HK-2 (cell line): ENCODE data around the gene RAB43.
"Not testable (repeated sequence)": the region's sequence is repeated elsewhere in the genome, so short reads cannot be mapped to it uniquely, and the experiment has no call there.

ENCODE experiments used
- DNase-seq: peaks from one replicate; pipeline ENCODE4 v3.0.0-alpha.2; 2018; ENCODE audit not compliant: unreplicated experiment

RAB43 gene

GRCh38 chr3:129121792-129122411, at the start of gene RAB43:
Gene RAB43, minus strand, starts transcription at chr3:129121804. Its CDS starts 315 bp downstream, at chr3:129121489.
- peak; percentile 84 for DNase-seq

GRCh38 chr3:129166579-129167332, 45.2 kb upstream of the RAB43 start:
- no peak for DNase-seq

- not testable (repeated sequence) for DNase-seq
These were observed 44.0 kb upstream of the RAB43 start for GRCh38 chr3:129165594-129165993.

- no peak for DNase-seq
These were observed 42.9 kb upstream of the RAB43 start for GRCh38 chr3:129164500-129164899.

GRCh38 chr3:129162729-129163579, 41.4 kb upstream of the RAB43 start:
- DNase-seq, result no peak

- DNase-seq, result no peak
These were observed 40.3 kb upstream of the RAB43 start for GRCh38 chr3:129161860-129162271.

- DNase-seq, result peak; percentile 92
These were observed 39.6 kb upstream of the RAB43 start, which contains the start of gene ISY1 for GRCh38 chr3:129160891-129161859. Gene ISY1, minus strand, starts transcription at chr3:129161063. Its CDS starts 88 bp downstream, at chr3:129160975.

- no peak for DNase-seq
These were observed 23.2 kb upstream of the RAB43 start for GRCh38 chr3:129144786-129145185.

GRCh38 chr3:129141011-129141410, 19.4 kb upstream of the RAB43 start:
- not testable (repeated sequence) for DNase-seq

GRCh38 chr3:129139911-129140310, 18.3 kb upstream of the RAB43 start:
- DNase-seq, result no peak

- DNase-seq, result not testable (repeated sequence)
These were observed 14.7 kb upstream of the RAB43 start for GRCh38 chr3:129136275-129136674.

GRCh38 chr3:129132097-129132866, 10.7 kb upstream of the RAB43 start:
- DNase-seq, result no peak

GRCh38 chr3:129131465-129132088, 10.0 kb upstream of the RAB43 start:
- DNase-seq, result no peak

- no peak for DNase-seq
These were observed 8.7 kb upstream of the RAB43 start for GRCh38 chr3:129130291-129130813.

- no peak for DNase-seq
These were observed 7.0 kb upstream of the RAB43 start for GRCh38 chr3:129128357-129129155.

GRCh38 chr3:129126726-129127280, 5.2 kb upstream of the RAB43 start:
- DNase-seq, result no peak

GRCh38 chr3:129123314-129124060, 1.9 kb upstream of the RAB43 start:
- no peak for DNase-seq
